Gastrocnemius medialis (tissue), 4 donors: ENCODE measurements around the gene COL2A1. TPM values are rescaled to one million over a fixed set of nuclear protein-coding genes. Genes with fewer than 3 reads are reported as not detected.

ENCODE experiments used
- ATAC-seq, 2 donors: fragments of 150-250 bp; one replicate each; pipeline ENCODE4 v1.9.1; 2016
- DNase-seq, 2 donors: peaks; one replicate each; pipeline ENCODE4 v3.0.0-alpha.2; 2019
- H3K27ac ChIP-seq, 4 donors: fragments of 200-600 bp; sonication (generic); 1 replicate in 1 of 4; 2 replicates in 3 of 4; pipeline ENCODE4 v1.5.1; 2016 to 2018; ENCODE audit warnings: mild to moderate bottlenecking in 2 of 4, moderate library complexity in 1 of 4
- H3K27me3 ChIP-seq, 3 donors: fragments of 200-600 bp; sonication (generic) in 2 of 3; 1 replicate in 1 of 3; 2 replicates in 2 of 3; pipeline versions ENCODE4 v1.5.1 to v1.6.0; 2016 to 2019; ENCODE audit warnings: mild to moderate bottlenecking in 1 of 3, moderate library complexity in 1 of 3
- H3K36me3 ChIP-seq, 2 donors: fragments of 200-600 bp; sonication (generic) in 1 of 2; one replicate each; pipeline ENCODE4 v1.5.1; 2017 to 2018
- H3K4me1 ChIP-seq, 2 donors: fragments of 200-600 bp; sonication (generic) in 1 of 2; one replicate each; pipeline ENCODE4 v1.5.1; 2016 to 2017; ENCODE audit warnings: mild to moderate bottlenecking in 2 of 2
- H3K4me3 ChIP-seq, 4 donors: fragments of 200-600 bp; sonication (generic) in 3 of 4; 1 replicate in 1 of 4; 2 replicates in 3 of 4; pipeline ENCODE4 v1.5.1; 2016 to 2019; ENCODE audit warnings: mild to moderate bottlenecking in 2 of 4
- H3K9me3 ChIP-seq, 3 donors: fragments of 200-600 bp; sonication (generic) in 2 of 3; 1 replicate in 1 of 3; 2 replicates in 2 of 3; pipeline ENCODE4 v1.5.1; 2016 to 2019
- POLR2A ChIP-seq, 2 donors: fragments of 450-650 bp; IDR thresholded peaks; one replicate each; pipeline ENCODE4 v1.6.1; 2017; ENCODE audit warnings: antibody characterized with exemption in 2 of 2, mild to moderate bottlenecking in 2 of 2, moderate library complexity in 2 of 2
- in situ Hi-C, 4 donors: fragments of 200-750 bp; cut with MboI; loops; one replicate each; pipeline versions ENCODE4 v1.15.0 to v1.8.0; 2017; ENCODE audit warnings: low sequenced_read_pairs in 4 of 4
- intact Hi-C: fragments of 100-400 bp; cut with DNase I; formaldehyde crosslinking; loops from one replicate; pipeline ENCODE4 v1.15.1; 2023; ENCODE audit warnings: low total_unique reads
- total RNA-seq, 4 donors: library from RNA; depleted of rRNA; stranded (reverse); fragments of >200 nt; gene quantifications; one replicate each; pipeline versions ENCODE4 v1.1.0 to v1.2.3, GENCODE V29; 2016
- TF ChIP-seq, protein P1 (sequence below), 5 experiments: fragments of 450-650 bp in 3 of 5; fragments of 200-600 bp in 2 of 5; sonication (generic) in 2 of 5; IDR thresholded peaks in 4 of 5; conservative IDR thresholded peaks in 1 of 5; 1 replicate in 4 of 5; 2 replicates in 1 of 5; pipeline ENCODE4 v1.5.1; 2016 to 2019; ENCODE audit warnings: antibody characterized with exemption in 5 of 5, mild to moderate bottlenecking in 3 of 5, moderate library complexity in 3 of 5

The COL2A1 gene
- total RNA-seq, 4 donors from 2014 or later = not detected

DNA sequence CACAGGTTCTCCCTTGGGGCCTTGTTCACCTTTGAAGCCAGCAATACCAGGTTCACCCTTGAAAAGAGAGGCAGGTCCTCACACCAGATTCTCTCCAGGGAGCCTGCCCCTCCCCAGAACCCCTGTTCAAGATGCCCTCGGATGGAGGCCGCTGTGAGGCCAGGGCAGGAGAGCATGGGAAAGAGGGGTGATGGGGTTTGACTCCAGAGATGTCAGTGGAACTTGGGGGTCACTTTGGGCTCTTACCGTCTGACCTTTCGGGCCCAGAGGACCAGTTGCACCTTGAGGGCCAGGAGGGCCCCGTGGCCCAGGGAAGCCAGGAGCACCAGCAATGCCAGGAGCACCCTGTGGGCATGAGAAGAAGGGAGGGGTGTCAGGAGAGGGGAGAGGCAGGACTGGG lies 17.4 kb downstream of the COL2A1 start:
- Histone ChIP-seq H3K4me3 (no peak overlapping the region), H3K27ac (no peak overlapping the region), H3K9me3 (no peaks in the 10 kb centered on the region), H3K36me3 (no peaks in the 10 kb centered on the region), H3K4me1 (peaks cover 12 to 17% of the 10 kb centered on the region in 2 donors), H3K27me3 (no peaks in the 10 kb centered on the region)
- no peak for ATAC-seq
- no peak for TF ChIP-seq POLR2A (IDR thresholded peaks at IDR 0.05)
- TF ChIP-seq, protein P1, sequence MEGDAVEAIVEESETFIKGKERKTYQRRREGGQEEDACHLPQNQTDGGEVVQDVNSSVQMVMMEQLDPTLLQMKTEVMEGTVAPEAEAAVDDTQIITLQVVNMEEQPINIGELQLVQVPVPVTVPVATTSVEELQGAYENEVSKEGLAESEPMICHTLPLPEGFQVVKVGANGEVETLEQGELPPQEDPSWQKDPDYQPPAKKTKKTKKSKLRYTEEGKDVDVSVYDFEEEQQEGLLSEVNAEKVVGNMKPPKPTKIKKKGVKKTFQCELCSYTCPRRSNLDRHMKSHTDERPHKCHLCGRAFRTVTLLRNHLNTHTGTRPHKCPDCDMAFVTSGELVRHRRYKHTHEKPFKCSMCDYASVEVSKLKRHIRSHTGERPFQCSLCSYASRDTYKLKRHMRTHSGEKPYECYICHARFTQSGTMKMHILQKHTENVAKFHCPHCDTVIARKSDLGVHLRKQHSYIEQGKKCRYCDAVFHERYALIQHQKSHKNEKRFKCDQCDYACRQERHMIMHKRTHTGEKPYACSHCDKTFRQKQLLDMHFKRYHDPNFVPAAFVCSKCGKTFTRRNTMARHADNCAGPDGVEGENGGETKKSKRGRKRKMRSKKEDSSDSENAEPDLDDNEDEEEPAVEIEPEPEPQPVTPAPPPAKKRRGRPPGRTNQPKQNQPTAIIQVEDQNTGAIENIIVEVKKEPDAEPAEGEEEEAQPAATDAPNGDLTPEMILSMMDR (IDR thresholded peaks at IDR 0.05 in 4 of 5, conservative IDR thresholded peaks at IDR 0.05 in 1 of 5) = no peak
- in situ Hi-C loops (no loop called here), intact Hi-C loops (no loop called here)
- no peak for DNase-seq

DNA sequence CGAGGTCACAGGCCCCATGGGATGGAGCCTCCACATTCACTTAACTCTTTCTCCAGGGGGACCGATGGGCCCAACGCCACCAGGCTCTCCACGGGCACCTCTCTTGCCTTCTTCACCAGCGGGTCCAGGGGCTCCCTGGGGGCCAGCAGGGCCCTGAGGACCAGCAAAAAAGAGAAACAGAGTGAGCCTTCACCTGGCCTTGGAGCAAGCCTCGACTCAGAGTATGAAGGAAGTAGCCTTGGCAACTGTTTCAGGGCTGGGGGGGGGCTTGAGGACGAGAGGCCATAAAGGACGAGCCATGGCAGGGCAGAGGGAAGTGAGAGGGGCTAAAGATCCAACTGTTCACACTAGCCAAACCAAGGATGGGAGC lies 18.0 kb downstream of the COL2A1 start:
- intact Hi-C loops (no loop called here), in situ Hi-C loops (no loop called here)
- H3K36me3 ChIP-seq = no peaks in the 10 kb centered on the region
- H3K4me1 ChIP-seq = peaks cover 12 to 17% of the 10 kb centered on the region in 2 donors
- H3K9me3 ChIP-seq = no peaks in the 10 kb centered on the region
- no peak for TF ChIP-seq POLR2A (IDR thresholded peaks at IDR 0.05)
- TF ChIP-seq, protein P1 (IDR thresholded peaks at IDR 0.05 in 4 of 5, conservative IDR thresholded peaks at IDR 0.05 in 1 of 5) = no peak
- H3K4me3 ChIP-seq = no peak overlapping the region
- H3K27me3 ChIP-seq = no peaks in the 10 kb centered on the region
- no peak overlapping the region for H3K27ac ChIP-seq
- ATAC-seq = no peak
- DNase-seq = no peak

DNA sequence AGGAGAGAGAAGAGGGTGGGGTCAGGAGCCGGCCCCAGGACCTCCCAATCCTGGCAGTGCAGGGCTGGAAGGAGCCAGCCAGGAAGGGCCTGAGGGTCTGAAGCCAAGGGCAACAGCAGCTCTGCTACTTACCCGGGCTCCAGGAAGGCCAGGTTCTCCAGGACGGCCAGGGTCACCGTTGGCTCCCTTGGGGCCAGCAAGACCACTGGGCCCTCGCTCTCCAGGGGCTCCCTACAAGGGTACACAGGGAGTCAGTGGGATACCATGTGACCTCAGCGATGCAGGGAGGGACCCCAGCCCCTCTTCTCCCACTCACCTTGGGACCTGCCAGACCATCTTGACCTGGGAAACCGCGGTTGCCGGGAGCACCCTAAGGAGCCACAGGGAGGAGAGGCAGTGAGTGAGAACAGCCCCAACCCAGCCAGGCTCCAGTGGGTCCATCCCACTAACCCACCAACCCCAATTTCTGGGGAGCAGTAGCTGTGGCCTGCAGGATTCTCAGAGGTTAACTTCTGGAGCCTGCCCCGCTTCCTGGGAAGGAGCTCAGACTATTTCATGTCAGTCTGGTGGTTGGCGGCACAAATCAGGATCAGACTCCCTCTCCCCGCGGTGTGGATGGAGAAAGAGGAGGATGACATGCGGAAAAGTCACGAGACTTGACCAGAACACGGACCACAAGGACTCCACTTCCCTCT lies 18.5 kb downstream of the COL2A1 start:
- Histone ChIP-seq H3K27ac (no peak overlapping the region), H3K4me3 (no peak overlapping the region), H3K27me3 (no peaks in the 10 kb centered on the region), H3K36me3 (no peaks in the 10 kb centered on the region), H3K4me1 (peaks cover 12 to 17% of the 10 kb centered on the region in 2 donors), H3K9me3 (no peaks in the 10 kb centered on the region)
- DNase-seq (no peak), ATAC-seq (no peak)
- TF ChIP-seq POLR2A (IDR thresholded peaks at IDR 0.05) = no peak
- TF ChIP-seq, protein P1 (IDR thresholded peaks at IDR 0.05 in 4 of 5, conservative IDR thresholded peaks at IDR 0.05 in 1 of 5) = no peak
- in situ Hi-C loops (no loop called here), intact Hi-C loops (no loop called here)

DNA sequence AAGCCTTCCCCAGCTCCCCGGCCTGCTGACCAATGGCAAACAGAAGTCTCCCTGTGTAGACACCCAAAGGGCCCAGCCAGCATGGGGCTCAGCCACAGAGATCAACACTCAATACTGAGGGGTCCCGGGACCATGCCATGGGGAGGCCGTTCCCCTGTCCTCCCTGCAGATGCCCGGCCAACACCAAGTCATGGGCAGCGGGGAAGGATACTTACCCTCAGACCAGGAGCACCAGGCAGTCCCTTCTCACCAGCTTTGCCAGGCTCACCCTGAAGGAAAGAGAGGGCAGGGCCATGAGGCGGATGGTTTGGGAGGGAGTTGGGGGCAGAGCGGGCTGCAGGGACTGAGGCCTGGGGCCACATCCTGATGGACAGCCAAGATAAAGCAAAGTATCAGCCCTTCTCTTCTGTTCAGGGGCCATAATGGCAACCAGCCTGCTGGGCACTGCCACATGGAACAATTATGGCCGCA lies 19.9 kb downstream of the COL2A1 start:
- H3K36me3 ChIP-seq = no peaks in the 10 kb centered on the region
- intact Hi-C loops = no loop called here
- no peak overlapping the region for H3K4me3 ChIP-seq
- ATAC-seq (no peak), DNase-seq (no peak)
- H3K4me1 ChIP-seq = peaks cover 12 to 17% of the 10 kb centered on the region in 2 donors
- H3K27ac ChIP-seq = no peak overlapping the region
- TF ChIP-seq, protein P1 (IDR thresholded peaks at IDR 0.05 in 4 of 5, conservative IDR thresholded peaks at IDR 0.05 in 1 of 5) = no peak
- no peak for TF ChIP-seq POLR2A (IDR thresholded peaks at IDR 0.05)
- no peaks in the 10 kb centered on the region for H3K9me3 ChIP-seq
- H3K27me3 ChIP-seq = no peaks in the 10 kb centered on the region
- in situ Hi-C loops = no loop called here
